Fibroblast of the conjunctiva (primary cell): ENCODE measurements around the gene SUSD3.

ENCODE experiments used
- DNase-seq: peaks from one replicate; pipeline ENCODE4 v3.0.0-alpha.2; 2010; ENCODE audit warnings: low read depth

Gene SUSD3

DNA sequence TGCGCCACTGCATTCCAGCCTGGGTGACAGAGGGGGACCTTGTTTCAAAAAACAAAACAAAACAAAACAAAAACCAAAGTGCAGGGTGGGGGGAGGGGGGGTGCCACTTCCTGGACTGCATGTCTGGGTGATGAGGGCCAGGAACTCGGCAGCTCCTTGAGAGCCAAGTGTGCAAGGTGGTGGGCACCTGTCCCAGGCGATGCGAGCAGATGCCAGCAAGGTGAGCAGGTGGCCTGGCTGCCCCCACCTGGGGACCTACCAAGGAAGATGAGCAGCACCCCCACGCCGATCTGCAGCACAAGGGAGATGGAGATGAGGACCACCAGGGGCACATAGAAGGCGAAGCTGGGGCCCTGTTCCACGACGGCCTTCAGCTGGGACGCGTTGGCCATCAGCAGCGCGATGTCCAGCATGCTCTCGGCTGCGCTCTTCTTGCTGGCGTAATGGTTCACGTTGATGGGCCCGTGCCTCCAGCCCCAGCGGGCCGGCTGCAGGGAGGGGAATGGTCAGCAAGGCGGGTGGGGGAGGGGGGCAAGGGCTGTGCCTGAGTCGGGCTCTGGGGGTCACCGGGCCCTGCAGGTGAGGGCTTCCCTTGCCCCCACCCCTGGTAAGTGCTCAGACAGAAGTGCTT is 67.8 kb downstream of the SUSD3 start:
- DNase-seq = no peak

DNA sequence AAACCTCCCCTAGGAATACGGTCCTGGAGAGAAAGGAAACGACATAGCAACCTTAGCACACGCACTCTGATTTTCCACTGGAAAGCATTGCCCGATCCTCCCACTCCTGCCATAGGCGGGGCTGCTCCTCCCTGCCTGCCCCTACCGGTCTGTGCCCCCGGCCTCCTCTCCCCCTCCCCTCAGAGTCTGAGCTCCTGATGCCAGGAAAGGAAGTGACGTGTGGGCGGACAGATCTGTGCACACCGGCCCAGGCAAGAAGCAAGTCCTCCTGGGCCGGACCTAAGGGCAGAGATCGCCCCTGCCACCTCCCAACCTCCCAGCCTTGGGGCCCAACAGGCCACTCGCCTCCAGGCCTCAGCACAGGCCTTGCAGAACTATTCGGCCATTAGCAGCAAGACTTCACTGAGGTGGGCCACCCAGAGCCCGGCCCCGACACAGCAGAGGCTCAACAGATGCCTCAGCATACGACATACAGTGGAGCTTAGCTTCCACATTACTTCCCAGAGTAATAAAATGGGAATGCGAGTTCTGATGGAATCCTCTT is 68.4 kb downstream of the SUSD3 start:
- no peak for DNase-seq

DNA sequence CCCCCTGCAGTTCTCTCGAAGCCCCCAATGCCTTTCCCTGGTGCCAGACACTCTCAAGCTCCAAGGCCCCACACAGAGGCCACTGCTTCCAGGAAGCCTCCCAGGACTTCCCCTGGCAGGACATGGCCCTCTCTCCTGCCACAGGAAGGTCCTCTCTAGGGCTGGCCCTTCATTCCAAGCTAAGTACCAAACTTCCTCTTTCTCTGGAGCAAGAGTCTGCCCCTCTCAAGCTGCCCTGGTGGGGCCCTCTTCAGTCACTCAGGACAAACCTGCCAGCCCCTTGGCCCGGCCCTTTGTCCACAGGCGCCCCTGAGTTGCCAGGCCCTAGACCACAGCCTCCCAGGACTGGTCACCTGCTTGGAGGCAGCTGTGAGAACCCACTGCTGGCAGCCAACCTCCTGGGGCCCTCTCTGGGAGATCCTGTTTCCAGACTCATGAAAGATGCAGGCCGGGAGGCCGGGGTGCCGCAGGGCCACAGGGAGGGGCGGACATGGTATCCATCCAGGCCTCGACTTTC is 69.0 kb downstream of the SUSD3 start:
- no peak for DNase-seq

DNA sequence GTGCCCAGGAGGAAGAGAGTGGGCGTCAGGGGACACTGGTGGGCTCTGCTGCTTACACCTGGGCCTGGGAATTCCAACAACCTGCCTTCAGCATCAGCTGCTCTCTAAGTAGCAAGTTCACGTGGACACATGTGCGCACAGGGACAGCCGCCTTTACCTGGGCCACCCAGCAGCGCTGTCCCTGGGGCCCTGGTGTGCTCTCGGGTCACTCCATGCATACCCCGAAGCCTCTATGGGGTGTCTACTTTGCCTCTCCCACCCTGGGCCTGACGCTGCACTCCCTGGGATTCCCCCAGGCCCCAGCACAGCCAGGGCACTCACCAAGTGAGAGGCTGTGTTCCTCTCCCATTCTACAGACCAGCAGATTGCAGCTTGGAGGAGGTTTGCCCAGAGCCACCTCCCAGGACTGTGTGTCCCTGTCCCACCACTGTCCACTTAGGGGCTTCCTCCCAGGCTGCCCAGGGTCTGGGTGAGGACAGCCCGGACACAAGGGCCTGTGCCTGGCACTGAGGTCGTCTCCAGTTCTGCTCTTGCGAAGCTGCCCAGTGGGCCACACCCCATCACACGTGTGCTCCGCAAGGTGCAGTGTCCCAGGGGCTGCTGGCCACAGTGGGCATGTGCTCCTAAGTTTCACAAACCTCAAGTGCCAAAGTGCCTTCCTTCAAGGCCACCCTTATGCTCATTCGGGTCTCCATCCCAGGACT is 69.7 kb downstream of the SUSD3 start:
- no peak for DNase-seq

DNA sequence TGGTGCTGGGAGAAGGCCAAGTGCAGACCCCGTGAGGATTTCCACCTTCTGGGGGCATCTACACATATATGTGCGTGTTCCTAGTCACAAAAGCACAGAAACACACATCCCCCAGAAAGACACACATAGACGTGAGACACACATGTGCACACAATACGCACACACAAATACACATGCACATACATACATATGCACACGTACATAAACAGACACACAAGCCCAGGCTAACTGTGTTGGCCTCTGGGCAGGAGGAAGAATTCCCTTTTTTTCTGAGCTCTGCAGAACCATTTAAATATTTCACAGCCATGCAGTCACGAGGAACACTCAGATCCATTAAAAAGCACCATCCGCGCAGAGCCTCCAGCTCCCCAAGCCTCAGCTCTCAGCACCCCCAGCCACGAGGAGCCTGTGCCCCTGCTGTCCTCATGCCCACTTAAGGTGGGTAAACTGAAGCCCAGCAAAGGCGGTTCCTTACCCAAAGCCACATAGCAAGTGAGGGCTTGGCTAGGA is 70.3 kb downstream of the SUSD3 start:
- DNase-seq = no peak

DNA sequence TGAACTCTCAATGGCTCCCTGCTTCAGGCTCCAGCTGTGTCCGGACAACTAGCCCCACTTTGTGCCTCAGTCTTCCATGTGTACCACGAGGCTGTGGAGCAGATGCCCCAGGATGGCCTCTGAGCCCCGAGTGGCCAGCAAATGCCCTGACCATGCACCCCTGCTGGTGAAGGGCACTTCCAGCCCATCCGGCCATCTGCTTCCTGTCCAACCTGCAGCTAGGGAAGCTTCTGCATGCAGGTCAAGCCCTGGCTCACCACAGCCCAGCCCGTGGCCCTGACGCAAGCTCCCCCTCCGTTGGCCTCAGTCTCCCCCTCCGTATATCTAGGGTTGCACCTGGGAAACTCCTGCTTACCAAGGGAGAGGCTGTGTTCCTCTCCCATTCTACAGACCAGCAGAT is 70.8 kb downstream of the SUSD3 start:
- DNase-seq = no peak

DNA sequence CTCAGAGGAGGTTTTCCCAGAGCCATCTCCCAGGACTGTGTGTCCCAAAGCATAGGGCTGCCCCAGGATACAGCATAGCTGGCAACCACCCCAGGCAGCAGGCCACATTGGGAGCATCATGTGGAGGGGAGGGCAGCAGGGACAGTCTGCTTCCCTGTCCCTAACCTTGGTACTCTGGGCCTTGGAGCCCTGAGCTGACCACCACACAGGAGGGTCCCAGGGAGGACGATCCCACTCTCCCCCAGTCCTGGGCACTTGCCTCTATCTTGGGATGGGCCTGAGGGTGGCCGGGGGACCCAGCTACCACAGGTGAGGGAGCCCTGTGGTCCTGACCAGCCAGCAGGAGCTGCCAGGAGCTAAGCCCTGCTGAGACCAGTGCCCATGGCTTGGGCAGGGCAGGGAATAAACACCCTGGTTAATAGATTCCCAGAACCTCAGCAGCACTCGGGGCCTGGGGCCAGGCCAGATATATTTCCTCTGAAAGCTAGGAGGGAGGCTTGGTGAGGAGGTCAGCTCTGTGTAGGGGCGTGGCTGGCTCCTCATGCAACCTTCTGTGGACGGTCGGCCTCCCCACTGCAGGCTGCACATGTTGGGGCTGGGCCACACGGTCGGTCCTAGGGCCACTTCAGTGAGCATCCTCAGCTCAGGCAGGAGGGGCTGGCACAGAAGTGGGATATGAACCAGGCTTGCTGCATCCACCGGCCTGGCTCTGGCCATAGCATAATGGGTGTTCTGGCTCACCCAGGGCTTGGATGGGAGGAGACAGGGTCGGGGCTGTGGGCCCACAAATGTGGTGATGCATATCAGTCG is 71.4 kb downstream of the SUSD3 start:
- no peak for DNase-seq

DNA sequence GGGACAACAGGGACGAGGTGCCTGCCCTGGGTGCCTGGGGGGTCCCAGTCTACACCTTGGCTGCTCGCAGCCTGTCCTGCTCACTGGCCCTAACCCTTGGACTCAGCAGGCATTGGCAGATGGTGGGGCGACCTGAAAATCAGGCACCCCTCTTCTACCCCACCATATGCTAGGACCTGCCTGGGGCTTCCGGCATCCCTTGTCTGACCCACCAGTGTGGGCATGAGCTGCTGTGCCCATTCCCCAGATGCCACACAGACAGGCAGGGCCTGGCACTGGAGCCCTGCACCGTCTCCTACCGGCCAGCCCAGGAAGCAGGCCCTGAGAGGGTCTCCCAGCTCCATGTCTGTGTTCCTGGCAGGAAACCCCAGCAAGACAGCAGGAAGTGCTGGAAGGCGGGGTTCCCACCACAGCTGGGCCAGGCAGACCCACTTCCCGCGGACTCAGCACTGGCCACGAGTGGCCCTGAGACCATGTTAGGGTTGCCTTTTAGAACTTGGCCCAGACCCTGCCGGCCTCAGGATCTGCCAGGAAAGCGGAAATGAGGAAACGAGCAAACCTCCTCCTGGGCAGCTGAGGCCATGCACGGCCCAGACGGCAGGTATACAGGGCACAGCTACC is 72.5 kb downstream of the SUSD3 start:
- DNase-seq = no peak

DNA sequence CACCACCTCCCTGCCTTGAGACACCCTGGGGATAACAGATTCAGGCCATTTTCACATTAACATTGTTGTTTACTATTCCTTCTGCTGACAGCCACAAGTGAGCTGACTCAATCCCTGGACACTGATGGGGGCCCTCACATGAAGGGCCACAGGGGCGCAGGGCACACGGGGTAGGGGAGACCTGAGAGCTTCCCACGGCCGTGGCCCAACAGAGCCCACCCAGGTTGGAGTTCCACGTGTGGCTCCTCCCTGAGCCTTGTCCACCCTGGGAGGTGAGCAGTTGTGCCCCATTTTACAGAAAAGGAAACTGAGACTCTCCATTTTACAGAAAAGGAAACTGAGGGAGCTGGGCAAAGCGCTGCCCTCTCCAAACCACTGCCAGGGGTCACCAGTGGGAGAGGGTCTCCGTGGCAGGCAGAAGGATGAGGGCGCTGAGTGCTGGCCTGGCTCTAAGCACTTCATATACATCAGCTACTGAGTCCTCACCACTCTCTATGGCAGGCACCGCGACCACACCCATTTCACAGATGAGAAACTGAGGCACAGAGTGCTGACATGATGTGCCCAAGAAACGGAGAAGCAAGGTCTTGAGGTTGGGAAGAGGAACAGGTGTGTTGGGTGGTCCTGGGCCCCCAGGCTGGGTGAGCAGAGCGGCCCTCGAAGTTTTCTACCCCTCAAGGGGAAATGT is 73.2 kb downstream of the SUSD3 start:
- DNase-seq = no peak

DNA sequence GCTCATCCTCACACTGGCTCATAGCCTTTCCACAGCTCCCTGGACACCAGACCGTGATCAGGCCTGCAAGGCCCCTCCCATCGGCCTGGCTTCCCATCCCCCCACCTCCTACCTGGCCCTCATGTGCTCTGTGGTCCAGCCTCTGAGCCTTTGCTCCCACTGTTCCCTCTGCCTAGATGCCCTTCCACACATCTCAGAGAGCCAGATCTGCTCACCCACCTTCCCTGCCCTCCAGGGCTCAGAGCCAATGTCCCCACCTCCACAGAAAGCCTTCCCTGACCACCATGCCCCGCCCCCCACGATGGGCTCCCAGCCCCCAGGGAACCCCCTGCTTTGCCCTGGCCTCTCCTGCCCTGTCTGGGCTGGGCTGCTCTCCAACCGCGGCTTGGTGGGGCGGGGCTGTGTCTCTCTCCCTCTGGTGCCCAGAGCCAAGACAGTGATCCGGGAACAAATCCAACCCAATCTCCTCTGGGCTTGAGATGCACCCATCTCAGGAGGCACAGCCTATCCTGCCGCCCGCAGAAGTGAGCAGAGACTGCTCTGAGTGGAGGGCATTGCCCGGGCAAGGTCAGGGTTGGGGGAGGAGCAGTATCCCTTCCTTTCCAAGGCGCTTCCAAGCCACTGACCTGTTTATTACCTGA is 73.9 kb downstream of the SUSD3 start:
- DNase-seq = peak; percentile 36

DNA sequence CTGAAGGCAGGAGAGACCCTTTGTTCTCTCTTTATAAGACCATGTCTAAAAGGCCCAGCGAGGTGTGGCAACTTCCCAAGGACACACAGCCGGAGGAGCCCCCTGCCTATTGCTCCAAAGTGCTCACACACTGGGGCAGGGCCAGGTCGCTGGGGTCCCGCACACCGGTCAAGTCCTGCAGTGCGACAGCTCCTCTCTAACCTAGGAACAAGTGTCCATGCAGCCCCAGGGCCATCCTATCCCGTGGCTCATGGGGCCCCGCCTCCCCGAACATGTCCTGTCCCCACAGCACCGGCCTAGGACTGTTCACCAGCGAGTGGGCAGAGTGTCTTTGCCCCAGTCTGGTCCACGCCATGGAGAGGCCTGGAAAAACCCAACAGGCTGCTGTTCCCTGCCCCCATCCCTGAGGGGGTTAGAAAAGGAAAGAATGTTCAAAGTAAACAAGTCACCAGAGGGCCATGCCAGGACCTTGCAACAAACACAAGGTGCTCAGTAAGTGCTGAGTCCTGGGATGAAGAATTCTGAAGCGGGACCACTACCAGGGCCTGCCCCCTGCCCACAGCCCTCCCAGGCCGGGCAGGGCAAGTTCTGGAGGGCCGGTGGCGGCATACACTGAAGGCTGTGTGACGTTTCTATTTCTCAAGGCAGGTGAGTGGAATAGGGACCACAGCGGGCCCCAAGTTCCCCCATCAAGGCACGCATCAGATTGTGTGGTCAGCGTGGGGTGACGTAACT is 74.6 kb downstream of the SUSD3 start:
- no peak for DNase-seq

DNA sequence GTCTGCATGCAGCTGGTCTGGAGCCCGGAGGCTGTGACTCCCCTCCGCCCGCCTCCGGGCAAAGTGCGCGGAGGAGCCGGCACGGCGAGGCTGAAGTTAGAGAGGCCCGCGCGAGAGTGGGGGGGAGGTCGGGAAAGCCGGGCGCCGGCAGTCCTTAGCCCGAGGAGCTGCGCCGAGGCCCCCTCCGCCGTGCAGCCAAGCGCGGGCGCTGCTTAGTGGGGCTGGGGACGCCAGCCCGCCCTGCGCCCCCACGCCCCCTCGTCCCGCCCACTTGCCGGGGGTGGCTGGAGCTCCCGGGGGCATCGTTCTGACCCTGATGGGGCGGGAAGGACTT is 75.1 kb downstream of the SUSD3 start:
- no peak for DNase-seq

DNA sequence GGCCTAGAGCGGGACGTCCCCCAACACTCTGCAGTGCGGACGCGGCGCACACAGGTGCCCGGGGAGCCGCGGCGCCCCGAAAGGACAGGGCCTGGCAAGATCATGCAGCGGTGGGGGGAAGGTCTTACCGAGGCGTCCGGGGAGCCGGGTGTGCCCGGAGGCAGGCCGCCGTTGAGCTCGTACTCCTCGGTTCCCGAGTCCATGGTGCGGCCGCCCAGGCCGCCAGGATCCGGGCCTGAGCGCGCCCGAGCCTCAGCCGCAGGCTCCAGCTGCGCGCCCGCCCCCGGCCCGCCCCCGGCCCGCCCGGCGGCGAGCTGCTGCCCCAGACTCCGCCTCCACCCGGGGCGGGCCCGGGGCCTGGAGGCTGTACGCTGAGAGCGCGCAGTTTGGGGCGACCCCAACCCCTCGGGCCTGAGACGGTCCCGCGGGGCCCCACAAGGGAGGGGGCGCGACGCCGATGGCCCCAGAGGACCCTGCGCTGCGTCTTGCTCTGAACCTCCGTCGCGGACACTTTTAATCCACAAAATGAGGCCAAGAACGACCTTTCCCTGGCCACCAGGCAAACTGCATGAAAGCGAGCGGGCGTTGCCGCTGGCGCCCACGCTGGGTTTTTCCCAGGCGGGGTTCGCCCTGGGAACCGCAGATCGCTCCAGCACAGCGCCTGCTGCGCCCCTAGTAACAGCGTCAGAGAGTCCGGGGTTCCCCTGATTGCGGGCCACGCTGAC is 75.7 kb downstream of the SUSD3 start, which contains the start of gene NINJ1:
Gene NINJ1 (minus strand): TSS at position 237 of the 725 bp plus-strand sequence. CDS start 34 bp downstream, at position 203.
- DNase-seq = no peak
